PFSK-1 (cell line): Measurements from ENCODE around the gene ZNF688.

Experiments
- FOXP2 ChIP-seq: optimal IDR thresholded peaks from 2 replicates; pipeline ENCODE3; 2011; ENCODE audit warnings: borderline replicate concordance, control low read depth, inconsistent platforms; ENCODE audit not compliant: insufficient read depth; ENCODE audit errors: extremely low read length, extremely low read depth
- POLR2AphosphoS5 ChIP-seq: IDR thresholded peaks from 2 replicates; pipeline ENCODE4 v1.6.1; 2012; ENCODE audit warnings: low read depth, mild to moderate bottlenecking, control low read depth, low read length, moderate library complexity
- SIN3A ChIP-seq: IDR thresholded peaks from 2 replicates; pipeline ENCODE4 v1.6.1; 2012; ENCODE audit warnings: mild to moderate bottlenecking, low read length, moderate library complexity, borderline replicate concordance; ENCODE audit not compliant: insufficient read depth
- TAF1 ChIP-seq: IDR thresholded peaks from 2 replicates; pipeline ENCODE4 v1.6.1; 2012; ENCODE audit warnings: low read length, control low read depth, borderline replicate concordance; ENCODE audit not compliant: insufficient read depth
- TF ChIP-seq, protein P1 (sequence below), 2 experiments: IDR thresholded peaks; 2 replicates each; pipeline versions ENCODE4 v1.6.1 to v1.8.0; 2011 to 2012; ENCODE audit warnings: low read depth in 2 of 2, low read length in 2 of 2, control low read depth in 1 of 2, inconsistent platforms in 1 of 2, mild to moderate bottlenecking in 1 of 2, moderate library complexity in 1 of 2; ENCODE audit not compliant: insufficient read depth in 1 of 2

ZNF688 gene

DNA sequence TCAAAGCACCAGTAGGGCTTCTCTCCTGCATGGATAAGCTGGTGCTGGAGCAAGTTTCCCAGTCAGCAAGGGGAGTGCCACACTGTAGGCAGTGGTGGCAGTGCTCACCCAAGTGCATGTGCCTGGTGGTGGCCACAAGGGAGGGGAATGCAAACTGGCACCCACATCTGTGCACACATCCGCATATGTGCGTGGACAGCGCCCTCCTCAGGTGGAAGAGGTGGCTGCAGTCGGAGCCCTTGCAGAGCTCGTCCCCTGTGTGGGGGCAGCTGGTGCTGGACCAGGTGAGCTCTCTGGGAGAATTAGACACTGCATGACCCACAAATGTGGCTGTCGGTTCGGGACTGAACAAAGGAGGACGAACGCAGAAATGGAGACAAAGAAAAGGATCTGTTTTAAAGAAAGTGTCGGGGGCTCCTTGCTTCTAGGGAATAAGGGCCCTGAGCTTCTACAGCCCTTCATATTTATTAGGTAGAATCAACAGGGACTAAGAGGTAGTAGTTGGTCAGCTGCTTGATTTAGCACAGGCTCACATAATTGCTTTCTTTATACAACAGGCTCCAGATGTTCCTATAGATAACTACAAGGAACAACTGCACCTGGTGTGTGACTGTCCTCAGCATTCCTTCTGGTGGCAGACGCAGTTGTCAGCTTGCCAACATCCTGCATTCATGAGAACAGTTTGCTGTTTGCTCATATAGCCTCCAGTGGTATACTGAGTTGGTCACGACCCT, 44.0 kb upstream of the ZNF688 start:
- TF ChIP-seq, protein P1, sequence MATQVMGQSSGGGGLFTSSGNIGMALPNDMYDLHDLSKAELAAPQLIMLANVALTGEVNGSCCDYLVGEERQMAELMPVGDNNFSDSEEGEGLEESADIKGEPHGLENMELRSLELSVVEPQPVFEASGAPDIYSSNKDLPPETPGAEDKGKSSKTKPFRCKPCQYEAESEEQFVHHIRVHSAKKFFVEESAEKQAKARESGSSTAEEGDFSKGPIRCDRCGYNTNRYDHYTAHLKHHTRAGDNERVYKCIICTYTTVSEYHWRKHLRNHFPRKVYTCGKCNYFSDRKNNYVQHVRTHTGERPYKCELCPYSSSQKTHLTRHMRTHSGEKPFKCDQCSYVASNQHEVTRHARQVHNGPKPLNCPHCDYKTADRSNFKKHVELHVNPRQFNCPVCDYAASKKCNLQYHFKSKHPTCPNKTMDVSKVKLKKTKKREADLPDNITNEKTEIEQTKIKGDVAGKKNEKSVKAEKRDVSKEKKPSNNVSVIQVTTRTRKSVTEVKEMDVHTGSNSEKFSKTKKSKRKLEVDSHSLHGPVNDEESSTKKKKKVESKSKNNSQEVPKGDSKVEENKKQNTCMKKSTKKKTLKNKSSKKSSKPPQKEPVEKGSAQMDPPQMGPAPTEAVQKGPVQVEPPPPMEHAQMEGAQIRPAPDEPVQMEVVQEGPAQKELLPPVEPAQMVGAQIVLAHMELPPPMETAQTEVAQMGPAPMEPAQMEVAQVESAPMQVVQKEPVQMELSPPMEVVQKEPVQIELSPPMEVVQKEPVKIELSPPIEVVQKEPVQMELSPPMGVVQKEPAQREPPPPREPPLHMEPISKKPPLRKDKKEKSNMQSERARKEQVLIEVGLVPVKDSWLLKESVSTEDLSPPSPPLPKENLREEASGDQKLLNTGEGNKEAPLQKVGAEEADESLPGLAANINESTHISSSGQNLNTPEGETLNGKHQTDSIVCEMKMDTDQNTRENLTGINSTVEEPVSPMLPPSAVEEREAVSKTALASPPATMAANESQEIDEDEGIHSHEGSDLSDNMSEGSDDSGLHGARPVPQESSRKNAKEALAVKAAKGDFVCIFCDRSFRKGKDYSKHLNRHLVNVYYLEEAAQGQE (IDR thresholded peaks at IDR 0.05; ENCODE audit: insufficient read depth in 1 of 2, low read depth in 2 of 2, low read length in 2 of 2) = no peak
- TF ChIP-seq TAF1 (no peak), POLR2AphosphoS5 (no peak), FOXP2 (no peak), SIN3A (no peak)

DNA sequence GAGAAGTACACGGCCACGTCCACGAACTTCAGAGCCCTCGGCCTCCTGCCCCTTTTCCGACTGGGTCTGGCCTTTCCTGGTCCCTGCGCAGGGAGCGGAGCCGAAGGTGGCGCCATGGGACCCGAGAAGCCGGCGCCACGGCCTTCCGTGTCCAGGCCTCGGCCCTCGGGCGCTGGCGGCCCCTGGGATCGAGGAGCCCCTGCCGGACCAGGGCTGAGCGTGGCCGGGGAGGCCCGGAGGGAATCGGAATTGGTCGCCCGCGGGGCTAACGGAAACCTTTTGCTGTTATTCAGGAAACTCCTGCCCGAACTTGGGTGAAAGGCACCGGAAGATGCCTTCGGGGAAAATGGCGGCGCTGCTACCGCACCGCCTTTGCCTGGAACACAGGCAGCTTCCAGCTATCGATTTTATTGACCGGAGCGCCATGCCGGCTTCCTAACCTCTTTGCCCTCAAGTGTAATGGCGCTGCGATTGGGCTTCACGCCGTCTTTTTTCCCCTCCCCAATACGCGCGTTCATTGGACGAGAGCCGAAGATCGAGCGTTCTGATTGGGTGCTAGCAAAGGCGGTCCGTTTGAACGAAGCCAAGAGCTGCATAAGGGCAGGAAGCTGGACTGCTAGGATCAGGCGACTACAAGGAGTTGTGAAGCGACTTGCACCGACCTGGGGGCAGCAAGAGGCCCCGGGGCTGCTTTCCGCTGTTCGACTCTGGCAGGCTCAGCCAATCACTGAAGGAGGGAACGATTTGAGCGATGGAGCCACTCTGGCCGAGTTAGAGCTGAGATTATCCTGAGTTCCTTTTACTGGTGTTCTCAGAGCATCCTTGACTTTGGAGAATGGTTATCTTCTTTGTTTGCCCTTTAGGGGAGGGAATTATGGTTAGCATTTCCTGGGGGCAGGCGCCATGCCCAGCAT, 38.7 kb upstream of the ZNF688 start, which contains the start of gene ZNF689:
ZNF689 (minus strand) TSS at position 464 of the 914 bp plus-strand sequence; CDS start at position 116, 348 bp downstream.
- TF ChIP-seq POLR2AphosphoS5 = peak; percentile 58; the same call in 1 of the 2 replicates
- TF ChIP-seq FOXP2 = no peak
- TF ChIP-seq, protein P1 (IDR thresholded peaks at IDR 0.05; ENCODE audit: insufficient read depth in 1 of 2, low read depth in 2 of 2, low read length in 2 of 2) = no peak; a peak in 1 of 4 replicates
- TF ChIP-seq TAF1 = peak; percentile 93
- no peak for TF ChIP-seq SIN3A

DNA sequence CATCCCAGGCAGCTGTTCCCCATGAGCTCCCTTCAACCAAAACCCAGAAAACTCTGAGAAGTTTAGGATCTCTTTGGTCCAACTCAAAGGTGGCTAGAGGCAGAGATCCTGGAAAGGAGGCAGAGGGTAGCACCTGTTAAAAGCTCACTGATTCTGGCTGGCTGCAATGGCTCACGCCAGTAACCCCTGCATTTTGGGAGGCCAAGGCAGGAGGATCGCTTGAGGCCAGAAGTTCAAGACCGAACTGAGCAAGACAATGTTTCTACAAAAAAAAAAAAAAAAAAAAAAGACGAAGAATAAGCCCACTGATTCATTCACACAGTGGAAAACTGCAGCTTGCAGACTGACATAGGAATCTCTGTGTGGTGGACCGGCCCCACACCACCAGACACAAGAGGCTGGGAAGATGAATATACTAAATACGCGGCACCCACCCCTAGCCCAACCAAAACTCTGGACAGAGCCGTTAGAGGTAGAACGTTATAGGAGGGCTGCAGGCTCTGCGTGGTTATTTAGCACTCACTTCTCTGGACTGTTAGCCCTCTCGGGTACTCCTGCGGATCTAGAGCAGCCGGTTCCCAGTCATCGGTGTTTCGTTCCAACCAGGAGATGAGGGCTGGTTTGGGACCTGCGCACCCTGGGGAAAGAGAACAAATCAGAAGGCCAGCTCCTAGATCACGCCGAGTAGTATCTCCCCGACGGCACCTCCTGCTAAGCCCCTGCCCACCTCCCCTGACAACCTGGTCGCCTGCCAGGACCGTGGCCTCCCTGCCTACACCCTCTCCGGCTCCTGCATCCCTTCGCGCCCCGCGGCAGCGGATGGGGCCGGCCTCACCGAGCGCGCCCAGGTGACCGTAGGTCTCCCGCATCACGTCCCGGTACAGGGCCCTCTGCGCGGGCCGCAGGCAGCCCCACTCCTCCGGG, 37.8 kb upstream of the ZNF688 start:
- no peak for TF ChIP-seq POLR2AphosphoS5

DNA sequence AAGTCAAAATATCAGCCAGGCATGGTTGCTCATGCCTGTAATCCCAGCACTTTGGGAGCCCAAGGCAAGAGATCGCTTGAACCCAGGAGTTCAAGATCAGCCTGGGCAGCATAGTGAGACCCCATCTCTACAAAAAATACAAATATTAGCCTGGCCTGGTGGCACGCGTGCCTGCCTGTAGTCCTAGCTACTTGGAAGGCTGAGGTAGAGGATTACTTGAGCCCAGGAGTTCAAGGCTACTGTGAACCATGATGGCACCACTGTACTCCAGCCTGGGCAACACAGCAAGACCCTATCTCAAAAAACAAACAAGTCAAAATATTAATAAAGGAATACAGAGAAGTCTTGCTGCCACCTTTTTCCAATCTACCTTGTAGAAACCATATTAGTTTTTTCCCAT, 34.5 kb upstream of the ZNF688 start:
- TF ChIP-seq POLR2AphosphoS5 (no peak), SIN3A (no peak), FOXP2 (no peak), TAF1 (no peak)
- TF ChIP-seq, protein P1 (IDR thresholded peaks at IDR 0.05; ENCODE audit: insufficient read depth in 1 of 2, low read depth in 2 of 2, low read length in 2 of 2) = no peak

DNA sequence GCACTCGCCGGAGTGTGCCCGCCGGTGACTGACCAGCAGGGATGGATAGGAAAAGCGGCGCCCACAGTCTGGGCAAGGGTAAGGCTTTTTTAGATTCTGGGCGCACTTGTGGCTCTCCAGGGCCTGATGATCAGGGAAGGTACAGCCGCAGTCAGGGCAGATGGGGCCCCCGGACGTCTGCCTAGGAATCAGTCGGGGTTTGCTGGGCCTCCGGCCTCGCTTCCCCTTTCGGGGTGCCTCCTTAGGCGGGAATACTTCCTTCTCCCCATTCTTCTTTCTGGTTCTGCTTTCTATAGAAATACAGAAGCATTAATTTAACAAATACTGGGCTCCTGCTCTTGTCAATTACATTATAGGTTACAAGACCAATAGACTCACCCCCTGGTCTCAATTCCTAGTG, 33.6 kb upstream of the ZNF688 start:
- TF ChIP-seq, protein P1 (IDR thresholded peaks at IDR 0.05; ENCODE audit: insufficient read depth in 1 of 2, low read depth in 2 of 2, low read length in 2 of 2) = no peak
- TF ChIP-seq FOXP2 (no peak), SIN3A (no peak), POLR2AphosphoS5 (no peak), TAF1 (no peak)
